ENCODE measurements around the gene ADNP2.

ADNP2 gene

DNA sequence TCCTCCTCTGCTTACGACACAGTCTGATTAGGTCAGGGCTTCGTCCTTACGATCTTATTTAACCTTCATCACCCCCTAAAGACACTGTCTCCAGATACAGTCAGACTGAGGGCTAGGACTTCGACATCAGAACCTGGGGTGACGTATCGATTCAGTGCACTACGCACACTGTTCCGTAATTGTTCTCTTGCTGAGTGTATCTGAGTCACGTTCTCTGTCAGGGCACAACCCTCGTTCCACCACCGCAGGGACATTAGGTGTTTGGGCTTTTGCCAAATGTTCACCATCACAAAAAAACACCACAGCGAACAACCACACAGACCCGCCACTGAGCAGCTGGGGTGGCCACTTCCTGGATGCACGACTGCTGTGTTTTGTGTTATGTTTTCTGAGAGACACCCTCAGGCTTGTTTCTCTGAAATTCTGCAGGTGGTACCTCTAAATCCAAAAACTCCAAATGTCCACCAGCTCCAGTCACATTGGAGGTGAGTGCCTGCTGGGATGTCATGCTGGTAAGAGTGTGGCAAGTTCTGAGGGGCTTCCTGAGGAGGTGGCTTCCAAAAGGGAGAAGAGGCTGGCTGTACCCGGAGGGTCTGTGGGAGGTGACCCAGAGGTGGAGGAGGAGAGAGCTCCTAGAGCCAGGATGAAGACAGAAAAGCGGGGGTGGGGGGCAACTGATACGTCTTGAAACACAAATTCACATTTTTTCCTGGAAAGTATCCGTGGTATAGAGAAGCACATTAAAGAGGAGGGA is 66.6 kb downstream of the ADNP2 start:
- DNase-seq = no peak

DNA sequence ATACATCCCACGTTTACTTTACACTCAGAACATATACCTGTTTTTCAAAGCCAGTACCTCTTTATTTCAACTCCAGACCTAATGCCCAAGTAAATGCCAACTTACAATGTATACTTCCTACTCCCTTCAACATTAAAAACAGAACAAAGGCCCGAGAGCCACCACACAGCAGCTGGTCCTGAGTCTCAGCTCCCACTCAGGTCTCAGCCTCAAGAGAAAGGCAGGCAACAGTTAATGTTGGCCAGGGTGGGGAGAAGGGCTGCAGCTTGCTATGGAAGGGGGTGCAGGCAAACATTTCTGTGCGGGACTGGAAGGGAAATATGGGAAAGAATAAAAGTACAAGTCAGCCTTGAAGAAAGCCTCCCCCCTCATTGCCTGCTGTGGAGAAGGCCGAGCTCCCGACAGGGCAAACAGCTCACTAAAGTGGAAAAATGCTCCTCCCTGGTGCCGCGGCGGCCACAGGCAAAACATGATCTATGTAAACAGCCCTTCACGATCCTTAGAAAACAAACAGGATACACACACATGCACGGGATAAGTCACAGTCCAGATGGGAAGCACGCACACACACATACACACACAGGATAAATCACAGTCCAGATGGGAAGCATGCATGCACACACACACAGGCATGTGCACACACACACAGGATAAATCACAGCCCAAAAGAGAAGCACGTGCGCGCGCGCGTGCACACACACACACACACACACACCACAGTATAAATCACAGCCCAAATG is 67.4 kb downstream of the ADNP2 start:
- no peak for DNase-seq

DNA sequence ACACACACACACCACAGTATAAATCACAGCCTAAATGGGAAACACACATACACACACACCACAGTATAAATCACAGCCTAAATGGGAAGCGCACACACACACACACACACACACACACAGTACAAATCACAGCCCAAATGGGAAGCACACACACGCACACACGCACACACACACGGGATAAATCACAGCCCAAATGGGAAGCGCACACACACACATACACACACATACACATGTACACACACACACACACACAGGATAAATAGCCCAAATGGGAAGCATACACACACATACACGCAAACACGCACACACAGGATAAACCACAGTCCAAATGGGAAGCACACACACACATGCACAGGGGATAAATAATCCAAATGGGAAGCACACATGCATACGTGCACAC is 68.1 kb downstream of the ADNP2 start:
- no peak for DNase-seq

DNA sequence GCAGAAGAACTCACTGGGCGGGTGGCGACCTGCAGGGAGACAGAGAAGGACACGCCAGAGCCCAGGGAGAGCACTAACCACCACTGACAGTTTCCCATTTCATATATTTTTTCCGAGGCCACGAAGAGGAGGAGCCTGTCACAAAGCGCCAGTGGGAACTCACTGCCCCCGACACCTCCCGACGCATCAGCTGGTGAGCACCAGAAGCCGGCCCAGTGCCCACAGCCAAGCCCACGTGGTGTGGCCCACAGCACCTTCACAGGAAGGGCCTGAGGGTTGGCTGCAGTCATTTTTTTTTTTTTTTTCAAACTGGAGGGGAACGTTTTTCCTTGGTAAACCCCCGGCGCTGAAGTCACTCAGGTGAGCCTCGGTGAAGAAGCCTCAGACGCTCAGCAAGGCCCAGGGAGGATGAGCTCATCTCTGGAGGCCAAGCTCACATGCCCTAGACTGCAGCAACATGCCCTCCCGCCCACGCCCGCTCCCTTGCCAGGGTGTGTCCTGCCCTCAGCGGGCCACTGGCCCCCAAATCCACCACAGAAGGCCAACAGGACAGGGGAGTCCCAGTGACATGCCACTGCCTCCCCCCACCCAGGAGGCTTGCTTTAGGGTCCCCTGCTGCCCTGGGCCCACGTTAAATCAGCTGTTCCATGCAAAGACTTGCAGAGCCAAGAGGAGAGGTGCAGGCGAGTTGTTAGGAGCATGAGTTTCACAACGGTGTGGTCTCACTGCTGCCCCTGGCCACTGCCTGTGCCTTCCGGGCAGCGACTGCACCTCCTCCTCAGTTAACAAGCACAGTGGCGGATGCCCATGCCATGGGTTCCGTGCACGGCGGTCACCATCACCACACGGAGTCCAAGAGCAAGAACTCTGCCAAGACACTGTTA is 70.1 kb downstream of the ADNP2 start:
- DNase-seq = no peak

DNA sequence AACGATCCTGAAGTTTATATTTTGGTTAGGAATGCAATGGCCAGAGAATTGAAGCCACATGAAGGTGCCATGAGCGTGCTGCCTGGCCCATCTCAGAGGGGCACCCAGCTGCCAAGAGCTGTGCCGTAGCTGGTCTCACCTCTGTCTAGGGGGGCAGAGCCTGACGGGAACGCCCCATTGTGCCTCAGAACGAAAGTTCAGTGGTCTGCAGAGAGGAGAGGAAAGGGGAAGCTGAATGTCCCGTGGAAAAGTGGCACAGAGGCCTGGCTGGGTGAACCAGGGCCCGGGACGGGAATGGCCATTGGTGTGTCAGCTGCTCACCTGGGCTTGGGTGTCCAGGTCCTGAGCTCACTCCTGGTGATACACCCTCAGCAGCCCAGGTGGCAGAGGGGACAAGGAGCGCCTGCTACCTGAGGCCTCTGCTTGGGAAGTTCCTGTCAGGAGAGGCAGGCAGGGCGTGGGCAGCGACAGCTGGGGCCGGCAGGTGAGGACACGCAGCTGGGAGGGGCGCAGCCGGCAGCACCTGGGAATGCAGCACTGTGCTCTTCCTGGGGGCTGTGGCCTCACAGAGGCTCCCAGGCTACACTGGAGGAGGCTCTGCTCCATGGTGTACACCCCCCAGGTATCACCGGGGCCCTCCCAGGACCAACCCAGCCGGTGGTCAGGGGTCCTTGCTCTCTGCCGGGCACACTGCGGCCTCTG is 70.9 kb downstream of the ADNP2 start:
- DNase-seq = no peak

DNA sequence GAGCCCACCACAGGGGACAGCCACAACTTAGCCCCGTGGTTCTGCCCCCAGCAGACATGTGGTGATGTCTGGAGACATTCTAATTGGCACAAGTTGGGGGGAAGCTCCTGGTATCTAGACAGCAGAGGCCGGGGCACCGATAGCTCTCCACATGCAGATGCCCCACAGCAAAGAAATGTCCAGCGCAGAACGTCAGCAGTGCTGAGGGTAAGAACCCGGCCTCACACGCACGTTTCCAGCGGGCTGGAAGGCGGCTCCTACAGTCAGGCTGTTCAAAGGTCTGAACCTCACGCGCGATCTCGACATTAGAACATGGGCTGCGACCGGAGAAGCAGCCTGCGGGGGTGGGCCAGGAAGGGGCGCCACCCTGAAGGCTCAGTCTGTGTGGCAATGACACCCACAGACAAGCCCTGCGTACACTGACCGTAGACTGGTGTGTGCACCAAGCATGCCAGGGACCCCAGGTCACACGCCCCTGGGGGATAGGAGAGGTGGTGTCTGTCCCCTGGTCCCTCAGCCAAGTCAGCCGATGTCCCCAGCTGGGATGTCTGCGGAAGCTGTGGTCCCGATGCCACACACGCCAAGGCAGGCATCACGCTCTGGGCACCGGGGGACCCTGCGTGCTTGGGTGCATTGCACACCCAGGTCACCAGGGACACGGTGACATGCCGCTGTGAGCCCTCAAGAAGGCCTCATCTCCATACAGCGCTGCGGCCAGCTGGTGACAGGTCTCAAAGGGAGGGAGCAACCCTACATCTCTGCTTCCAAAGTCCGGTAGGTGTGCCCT is 71.9 kb downstream of the ADNP2 start:
- no peak for DNase-seq

DNA sequence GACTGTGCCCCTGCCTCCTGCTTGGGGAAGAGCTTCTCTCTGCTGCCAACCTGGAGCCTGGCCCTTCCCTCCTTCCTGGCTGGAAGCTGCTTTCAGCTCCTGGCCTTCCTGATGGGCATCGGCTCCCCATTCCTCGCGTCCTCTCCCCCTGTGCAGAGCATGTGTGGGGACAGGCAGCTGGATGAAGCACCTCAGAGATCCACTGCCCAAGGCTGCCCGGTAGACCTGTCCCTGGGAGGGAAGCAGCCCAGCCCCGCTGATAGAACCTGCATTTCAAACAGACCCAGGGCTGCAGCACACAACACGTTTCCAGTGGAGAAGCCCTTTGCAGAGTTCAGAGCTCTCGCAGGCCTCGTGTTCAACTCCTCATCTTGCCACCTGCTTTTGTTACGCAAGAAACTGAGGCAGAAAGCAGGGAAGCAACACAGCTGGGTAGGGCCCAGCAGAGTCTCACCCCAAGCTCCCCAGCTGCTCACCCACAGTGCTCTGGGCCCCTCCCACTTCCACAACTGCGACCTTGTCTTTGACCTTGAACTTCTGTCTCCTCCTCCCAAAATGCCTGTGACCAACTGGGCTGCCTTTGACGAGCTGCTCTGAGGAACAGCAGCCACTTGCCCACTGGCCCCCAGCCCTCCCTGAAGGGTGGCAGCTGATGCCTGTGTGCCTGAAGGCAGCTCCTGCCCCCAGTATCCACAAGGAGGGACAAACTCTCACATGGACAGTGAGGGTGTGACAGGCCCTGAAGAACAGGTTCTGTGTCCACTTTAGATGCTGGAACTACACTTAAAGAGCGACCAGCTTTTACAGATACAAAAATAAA is 72.8 kb downstream of the ADNP2 start:
- no peak for DNase-seq

DNA sequence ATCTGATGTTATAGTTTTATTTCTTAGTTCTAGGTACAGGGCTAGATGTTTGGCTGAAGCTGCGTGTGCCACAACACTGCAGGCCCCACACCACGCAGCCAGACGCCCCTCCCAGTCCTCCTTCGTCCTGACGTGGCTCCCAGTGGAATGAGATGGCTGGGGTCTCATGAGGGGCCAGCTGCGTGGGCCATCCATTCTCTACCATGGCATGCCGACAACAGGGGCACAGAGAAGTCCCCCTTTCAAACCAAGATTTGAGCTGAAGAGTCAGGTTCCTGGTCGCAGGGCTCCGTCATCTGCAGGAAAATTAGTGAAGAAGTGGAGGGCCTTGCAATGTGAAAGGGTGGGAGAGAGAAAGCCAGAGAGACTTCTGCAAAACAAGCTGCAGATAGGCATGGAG is 73.8 kb downstream of the ADNP2 start:
- no peak for DNase-seq

DNA sequence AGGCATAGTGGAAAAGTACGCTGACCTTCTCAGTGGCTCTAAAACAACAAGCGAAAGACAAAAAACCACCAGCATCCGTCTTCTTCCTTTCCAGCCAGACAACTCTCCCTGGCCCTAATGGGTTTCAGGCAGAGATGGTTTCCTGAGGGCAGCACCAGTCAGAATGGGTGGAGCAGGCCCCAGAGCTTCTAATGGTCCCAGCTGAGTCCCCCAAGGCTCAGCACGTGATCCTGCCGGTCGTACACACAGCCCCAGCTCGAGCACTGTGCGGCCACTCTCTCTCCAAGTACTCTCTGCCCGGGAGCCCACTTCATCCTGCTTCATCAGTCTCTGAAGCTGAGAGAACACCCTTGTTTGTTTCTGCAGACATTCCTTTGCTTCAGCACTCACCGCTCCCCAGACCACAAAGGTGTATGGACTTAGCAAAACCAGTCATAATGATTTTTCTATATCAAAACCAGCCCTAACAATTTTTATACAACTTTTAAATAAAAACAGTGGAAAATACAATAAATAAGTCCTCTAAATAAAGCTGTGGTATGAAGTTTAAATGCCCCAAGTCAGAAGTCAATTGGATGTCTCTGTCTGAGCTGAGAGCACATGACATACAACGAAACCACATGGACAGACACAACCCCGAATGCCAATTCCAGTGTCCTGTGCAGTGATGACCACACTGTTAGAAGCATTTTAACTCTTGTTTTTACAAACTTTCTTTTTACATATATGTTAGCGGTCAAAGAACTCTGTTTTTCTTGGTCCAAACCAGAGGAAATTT is 74.4 kb downstream of the ADNP2 start:
- no peak for DNase-seq

DNA sequence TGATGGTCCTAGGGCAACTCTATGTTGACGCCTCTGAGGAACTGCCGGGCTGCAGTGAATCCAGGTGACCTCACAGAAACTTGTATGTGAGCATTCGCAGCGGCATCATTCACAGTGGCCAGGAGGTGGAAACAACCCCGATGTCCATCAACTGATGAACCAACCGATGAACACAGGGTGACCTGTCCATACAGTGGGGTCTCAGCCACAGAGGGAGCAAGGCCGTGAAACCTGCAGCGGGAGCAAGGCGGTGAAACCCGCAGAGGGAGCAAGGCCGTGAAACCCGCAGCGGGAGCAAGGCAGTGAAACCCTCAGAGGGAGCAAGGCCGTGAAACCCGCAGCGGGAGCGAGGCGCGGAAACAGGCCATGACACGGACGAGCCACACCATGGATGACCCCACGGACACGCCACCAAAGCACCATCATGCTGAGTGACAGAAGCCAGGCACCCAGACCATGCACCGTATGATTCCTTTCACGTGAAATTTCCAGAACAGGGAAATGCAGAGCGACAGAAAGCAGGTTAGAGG is 75.2 kb downstream of the ADNP2 start:
- DNase-seq = no peak

DNA sequence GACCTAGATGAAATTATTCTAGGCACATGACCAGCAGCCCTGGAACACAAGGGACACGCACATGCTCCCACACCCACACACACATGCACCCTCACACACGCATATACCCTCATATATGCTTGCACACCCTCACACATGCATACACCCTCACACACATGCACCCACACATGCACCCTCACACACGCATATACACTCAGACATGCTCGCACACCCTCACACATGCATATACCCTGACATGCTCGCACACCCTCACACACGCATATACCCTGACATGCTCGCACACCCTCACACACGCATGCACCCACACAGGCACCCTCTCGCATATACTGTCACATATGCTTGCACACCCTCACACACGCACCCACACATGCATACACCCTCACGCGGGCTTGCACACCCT is 76.5 kb downstream of the ADNP2 start:
- DNase-seq = no peak

DNA sequence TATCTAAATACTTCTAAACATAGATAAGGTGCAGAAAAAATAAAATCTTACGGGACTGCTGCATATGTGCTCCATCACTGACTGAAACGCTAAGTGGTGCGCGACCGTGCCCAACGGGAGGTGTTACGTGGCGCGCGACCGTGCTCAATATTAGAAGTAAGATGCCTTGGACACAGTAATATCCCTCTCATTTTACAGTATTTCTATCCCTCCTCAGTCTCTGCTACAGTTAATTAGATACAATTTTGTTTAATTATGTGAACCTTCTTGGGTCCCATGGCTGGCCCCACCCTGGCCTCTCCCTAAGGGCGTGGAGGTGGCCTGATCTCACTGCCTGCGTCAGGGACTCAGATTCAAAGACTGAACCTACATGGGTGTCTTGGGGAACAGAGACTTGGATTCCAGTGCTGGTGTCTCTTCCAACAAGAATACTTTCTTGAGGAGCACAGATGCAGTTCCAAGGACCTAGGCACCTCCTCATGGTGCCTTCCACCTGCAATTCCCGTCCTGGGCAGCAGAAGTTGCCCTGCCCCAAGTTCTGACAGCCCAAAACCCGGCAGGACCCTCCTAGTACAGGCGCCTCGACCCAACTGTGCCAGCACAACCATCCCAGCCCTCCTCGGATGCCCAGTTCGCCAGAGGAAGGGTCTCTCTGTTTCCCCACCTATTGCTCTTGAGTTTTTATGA is 79.0 kb downstream of the ADNP2 start:
- DNase-seq = no peak

DNA sequence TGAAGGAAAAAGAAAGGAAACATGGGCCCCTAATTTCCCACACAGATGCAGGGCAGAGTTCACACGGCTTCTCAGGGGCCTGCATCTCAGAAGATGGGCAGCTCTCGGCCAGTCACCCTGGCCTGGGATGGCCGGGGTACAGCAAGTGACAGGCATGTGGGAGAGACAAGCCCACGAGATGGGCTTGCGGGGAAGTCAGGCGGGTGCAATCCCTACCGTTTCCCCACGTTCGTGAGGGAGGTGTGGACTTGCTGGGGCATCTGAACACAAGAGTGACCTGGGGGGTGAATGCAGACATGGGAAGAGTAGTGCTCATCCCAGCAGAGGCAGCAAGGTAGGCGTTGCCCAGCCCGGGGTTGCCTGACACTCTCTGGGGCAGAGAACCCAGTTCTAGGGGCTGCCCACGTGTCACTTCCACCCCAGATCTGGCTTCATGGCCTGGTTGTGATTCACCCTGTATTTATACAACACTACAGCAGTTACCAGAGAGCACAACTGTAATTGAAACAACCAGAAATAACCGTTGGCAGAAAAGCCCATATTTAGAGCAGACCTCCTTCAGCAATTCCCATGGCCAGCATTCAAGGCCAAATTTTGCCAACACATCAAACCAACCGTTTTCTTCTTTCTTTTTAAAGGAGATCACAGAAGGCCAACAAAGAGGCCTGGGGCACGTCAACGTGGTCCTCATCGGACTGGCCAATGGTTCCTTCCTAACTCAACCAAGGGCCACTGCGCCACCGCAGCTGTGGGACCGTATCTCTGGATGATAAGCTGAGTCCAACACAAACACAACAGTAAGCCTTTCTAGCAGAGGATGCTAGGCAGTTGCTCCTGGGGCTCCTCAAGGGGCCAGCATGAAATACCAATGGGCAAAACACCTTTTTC is 79.8 kb downstream of the ADNP2 start:
- no peak for DNase-seq

DNA sequence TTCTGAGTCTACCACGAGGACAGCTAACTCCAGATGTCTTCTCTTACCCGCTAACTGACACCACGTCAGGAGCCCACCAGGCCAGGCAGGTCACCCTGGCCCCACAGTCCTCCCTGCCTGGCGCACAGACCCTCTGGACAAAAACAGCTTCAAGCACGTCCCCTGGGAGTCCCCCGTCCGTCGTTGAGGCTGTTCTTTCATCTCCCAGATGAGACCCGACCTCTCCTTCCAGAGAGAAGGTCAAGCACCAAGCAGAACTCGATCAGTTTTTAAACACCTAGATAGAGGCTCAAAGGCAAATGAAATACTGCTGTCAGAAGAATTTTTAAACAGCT is 80.4 kb downstream of the ADNP2 start:
- no peak for DNase-seq
